Fibroblast of pulmonary artery (primary cell): ENCODE measurements around the gene GAST.

Source experiments
- DNase-seq: peaks from one replicate; pipeline ENCODE4 v3.0.0-alpha.2; 2010; ENCODE audit warnings: low read depth
- H3K4me3 ChIP-seq: replicated peaks from 2 replicates; pipeline ENCODE4 v1.5.1; 2011; ENCODE audit warnings: low read depth, mild to moderate bottlenecking, control low read depth, low read length, moderate library complexity
- CTCF ChIP-seq: IDR thresholded peaks from 2 replicates; pipeline ENCODE4 v1.5.1; 2011; ENCODE audit warnings: mild to moderate bottlenecking, control low read depth, low read length, inconsistent platforms; ENCODE audit errors: missing control alignments

Gene GAST, protein sequence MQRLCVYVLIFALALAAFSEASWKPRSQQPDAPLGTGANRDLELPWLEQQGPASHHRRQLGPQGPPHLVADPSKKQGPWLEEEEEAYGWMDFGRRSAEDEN

DNA sequence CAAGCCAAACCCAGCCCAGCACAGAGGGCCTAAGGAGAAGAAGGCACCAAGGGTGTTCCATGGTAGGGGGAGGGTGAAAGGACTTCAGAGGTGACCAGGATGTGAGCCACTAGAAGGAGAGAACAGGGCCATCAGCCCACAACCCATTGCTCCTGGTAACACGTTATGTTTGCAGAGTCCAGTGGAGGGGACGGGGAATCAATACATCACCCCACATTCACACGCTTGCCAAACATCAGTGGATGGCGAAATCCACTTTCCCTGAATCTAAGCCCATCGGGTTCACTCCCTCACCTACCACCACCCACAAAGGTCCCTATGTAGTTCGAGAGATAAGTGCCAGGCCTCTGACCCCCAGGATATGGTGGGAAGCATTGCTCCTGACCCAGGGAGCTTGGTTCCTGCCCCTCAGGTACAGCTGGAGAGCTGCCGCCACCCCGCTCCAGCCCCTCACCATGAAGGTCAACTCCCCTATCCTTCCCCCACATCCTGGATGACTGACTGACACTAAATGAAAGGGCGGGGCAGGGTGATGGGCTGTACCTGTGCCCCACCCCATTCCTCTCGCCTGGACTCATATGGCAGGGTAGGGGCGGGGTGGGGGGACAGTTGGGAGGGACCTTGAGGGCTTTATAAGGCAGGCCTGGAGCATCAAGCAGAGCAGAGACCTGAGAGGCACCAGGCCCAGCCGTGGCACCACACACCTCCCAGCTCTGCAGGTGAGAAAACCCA, at the start of gene GAST:
TSS of gene GAST (plus strand) at position 663 of the 732 bp plus-strand sequence. CDS start 3,106 bp downstream, outside the sequence.
- DNase-seq, result no peak
- no peak for TF ChIP-seq CTCF
- no peak within 1 kb of the TSS for H3K4me3 ChIP-seq

DNA sequence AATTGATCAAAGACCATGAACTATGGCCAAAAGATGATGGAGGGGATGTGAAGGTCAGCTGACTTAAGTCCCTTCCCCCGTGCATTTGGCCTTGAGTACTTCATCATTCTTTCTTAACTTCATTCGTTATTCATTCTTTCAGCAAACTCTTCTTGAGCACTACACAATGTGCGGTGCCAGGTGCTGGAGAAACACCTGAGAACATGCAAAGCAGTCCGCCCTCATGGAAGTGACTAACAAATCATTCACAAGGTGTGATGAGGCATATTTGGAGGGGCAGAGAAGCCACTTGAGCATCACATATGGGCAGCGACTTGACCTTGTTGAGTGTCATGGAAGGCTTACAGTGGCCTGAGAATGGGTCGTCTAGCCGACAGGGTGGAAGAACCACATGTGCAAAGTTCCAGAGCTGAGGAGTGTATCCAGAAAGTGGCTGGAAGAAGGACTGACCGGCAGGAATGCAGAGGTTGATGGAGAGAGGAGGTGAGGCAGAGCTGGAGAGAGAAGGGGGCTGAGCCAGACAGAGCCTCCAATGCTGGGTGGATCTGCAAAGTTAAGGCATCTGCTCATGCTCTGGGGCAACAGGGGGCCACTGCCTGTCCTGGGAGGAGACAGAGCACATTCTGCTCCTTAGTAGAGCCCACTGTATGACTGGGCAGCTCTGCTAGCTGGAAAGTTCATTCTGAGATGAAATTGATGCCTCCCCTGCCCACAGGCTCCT, 48.5 kb upstream of the GAST start:
- no peak overlapping the region for H3K4me3 ChIP-seq
- no peak for TF ChIP-seq CTCF
- DNase-seq, result no peak

- no peak overlapping the region for H3K4me3 ChIP-seq
- DNase-seq, result no peak
- no peak for TF ChIP-seq CTCF
Measured at GRCh38 chr17:41664172-41664457, 48.0 kb upstream of the GAST start.

DNA sequence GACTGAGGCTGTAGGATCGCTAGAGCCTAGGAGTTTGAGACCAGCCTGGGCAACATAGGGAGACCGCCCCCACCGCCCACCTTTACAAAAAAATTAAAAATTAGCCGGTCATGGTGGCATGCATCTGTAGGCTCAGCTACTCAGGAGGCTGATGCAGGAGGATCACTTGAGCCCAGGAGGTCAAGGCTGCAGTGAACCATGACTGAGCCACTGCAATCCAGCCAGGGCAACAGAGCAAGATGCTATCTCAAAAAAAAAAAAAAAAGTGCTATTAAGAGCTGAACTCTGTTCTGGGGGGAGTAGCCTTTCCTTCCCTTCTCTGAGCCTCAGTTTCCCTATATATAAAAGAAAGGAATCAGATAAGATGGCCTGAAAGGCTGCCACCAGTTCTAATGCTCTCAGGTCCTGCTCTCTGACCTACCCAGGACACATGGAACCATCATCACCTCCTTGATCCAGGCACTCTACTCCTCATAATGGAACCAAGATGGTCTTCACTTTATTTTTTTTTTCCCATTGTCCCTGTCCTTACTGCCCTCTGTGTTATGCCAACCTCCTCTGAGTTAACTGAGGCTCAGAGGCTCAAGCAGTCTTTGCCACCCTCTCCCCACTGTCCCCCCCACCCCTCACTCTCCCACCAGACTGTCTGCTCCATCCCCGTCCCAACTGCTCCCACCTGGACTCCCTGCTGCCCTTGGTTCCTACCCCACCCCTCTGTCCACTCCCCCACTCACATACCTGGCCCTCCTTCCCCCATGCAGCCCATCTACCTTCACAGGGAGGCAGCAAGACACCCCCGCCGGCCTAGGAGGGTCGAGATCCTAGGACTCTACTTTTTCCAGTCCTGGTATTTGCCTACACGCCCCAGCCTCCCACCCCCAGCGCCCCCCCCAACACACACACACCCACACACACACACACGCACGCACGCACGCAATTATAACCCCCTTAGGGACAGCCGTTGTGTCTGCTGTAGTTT, 47.3 kb upstream of the GAST start:
- TF ChIP-seq CTCF, result no peak
- DNase-seq, result no peak
- H3K4me3 ChIP-seq, result peak overlapping the region; percentile 53

GRCh38 chr17:41665566-41666236, 46.4 kb upstream of the GAST start:
- peak; percentile 81 for DNase-seq
- peak; percentile 50 for TF ChIP-seq CTCF
- H3K4me3 ChIP-seq, result peak overlapping the region; percentile 53

- H3K4me3 ChIP-seq, result peak overlapping the region; percentile 24
- DNase-seq, result peak; percentile 59
- no peak for TF ChIP-seq CTCF
Measured at GRCh38 chr17:41666237-41666641, 45.9 kb upstream of the GAST start.
